ENCODE results near the gene CLCNKA.
A peak's percentile ranks its signal among the peaks of the same experiment; 100 is the strongest.
"Not testable (repeated sequence)": the region's sequence is repeated elsewhere in the genome, so short reads cannot be mapped to it uniquely, and the experiment has no call there.

The CLCNKA gene

GRCh38 chr1:15997637-15998280 is 24.1 kb upstream of the CLCNKA start:
- DNase-seq (ENCODE audit: low read depth), result no peak

- no peak for DNase-seq (ENCODE audit: low read depth)
Measured at GRCh38 chr1:15998929-15999328, 22.9 kb upstream of the CLCNKA start.

GRCh38 chr1:16001274-16001673 is 20.6 kb upstream of the CLCNKA start:
- DNase-seq (ENCODE audit: low read depth), result not testable (repeated sequence)

GRCh38 chr1:16005597-16005996 is 16.2 kb upstream of the CLCNKA start:
- DNase-seq (ENCODE audit: low read depth), result no peak

- DNase-seq (ENCODE audit: low read depth), result no peak
Measured at GRCh38 chr1:16006010-16006409, 15.8 kb upstream of the CLCNKA start.

GRCh38 chr1:16006552-16007485 is 15.0 kb upstream of the CLCNKA start:
- no peak for DNase-seq (ENCODE audit: low read depth)

- DNase-seq (ENCODE audit: low read depth), result no peak
Measured at GRCh38 chr1:16007671-16008341, 14.0 kb upstream of the CLCNKA start.

GRCh38 chr1:16009030-16009460 is 12.8 kb upstream of the CLCNKA start:
- DNase-seq (ENCODE audit: low read depth), result peak; percentile 60

- no peak for DNase-seq (ENCODE audit: low read depth)
Measured at GRCh38 chr1:16009678-16010077, 12.2 kb upstream of the CLCNKA start.

GRCh38 chr1:16010837-16011236 is 11.0 kb upstream of the CLCNKA start:
- no peak for DNase-seq (ENCODE audit: low read depth)

- no peak for DNase-seq (ENCODE audit: low read depth)
Measured at GRCh38 chr1:16011936-16012589, 9.8 kb upstream of the CLCNKA start.

GRCh38 chr1:16012590-16013219 is 9.1 kb upstream of the CLCNKA start:
- DNase-seq (ENCODE audit: low read depth), result peak; percentile 38

GRCh38 chr1:16013220-16013907 is 8.5 kb upstream of the CLCNKA start:
- peak; percentile 46 for DNase-seq (ENCODE audit: low read depth)

- DNase-seq (ENCODE audit: low read depth), result no peak
Measured at GRCh38 chr1:16013908-16014258, 8.0 kb upstream of the CLCNKA start.

GRCh38 chr1:16014509-16015482 is 7.0 kb upstream of the CLCNKA start:
- DNase-seq (ENCODE audit: low read depth), result no peak

- no peak for DNase-seq (ENCODE audit: low read depth)
Measured at GRCh38 chr1:16015491-16015890, 6.3 kb upstream of the CLCNKA start.

GRCh38 chr1:16015960-16016901 is 5.6 kb upstream of the CLCNKA start:
- no peak for DNase-seq (ENCODE audit: low read depth)

- no peak for DNase-seq (ENCODE audit: low read depth)
Measured at GRCh38 chr1:16017076-16017460, 4.8 kb upstream of the CLCNKA start.
